Thyroid gland (tissue), 4 donors: ENCODE measurements around the gene TOM1L2. TPM values are rescaled to one million over a fixed set of nuclear protein-coding genes. Genes with fewer than 3 reads are reported as not detected.

Source experiments
- DNase-seq, 2 donors: peaks; one replicate each; pipeline ENCODE4 v3.0.0-alpha.2; 2019
- H3K27ac ChIP-seq, 3 donors: fragments of 200-600 bp; sonication (generic); 1 replicate in 2 of 3; 2 replicates in 1 of 3; pipeline ENCODE4 v1.5.1; 2016 to 2019; ENCODE audit warnings: mild to moderate bottlenecking in 1 of 3, moderate library complexity in 1 of 3
- H3K27me3 ChIP-seq: fragments of 200-600 bp; sonication (generic); one replicate; pipeline ENCODE4 v1.5.1; 2019
- H3K36me3 ChIP-seq, 2 donors: fragments of 200-600 bp; sonication (generic); one replicate each; pipeline ENCODE4 v1.5.1; 2016 to 2019
- H3K4me1 ChIP-seq, 2 donors: fragments of 200-600 bp; sonication (generic); one replicate each; pipeline ENCODE4 v1.5.1; 2017 to 2019
- H3K4me3 ChIP-seq, 3 donors: fragments of 200-600 bp; sonication (generic); replicated peaks in 1 of 3; 1 replicate in 2 of 3; 2 replicates in 1 of 3; pipeline ENCODE4 v1.5.1; 2016; ENCODE audit warnings: mild to moderate bottlenecking in 1 of 3
- H3K9me3 ChIP-seq: fragments of 200-600 bp; sonication (generic); one replicate; pipeline ENCODE4 v1.5.1; 2017
- CTCF ChIP-seq, 6 experiments: fragments of 200-600 bp in 3 of 6; fragments of 450-650 bp in 3 of 6; sonication (generic) in 3 of 6; IDR thresholded peaks; one replicate each; pipeline ENCODE4 v1.5.1; 2016 to 2019; ENCODE audit warnings: antibody characterized with exemption in 6 of 6, mild to moderate bottlenecking in 2 of 6, inconsistent platforms in 1 of 6, moderate library complexity in 1 of 6
- POLR2A ChIP-seq, 2 donors: fragments of 450-650 bp; IDR thresholded peaks; one replicate each; pipeline ENCODE4 v1.6.1; 2017; ENCODE audit warnings: antibody characterized with exemption in 2 of 2, mild to moderate bottlenecking in 2 of 2, moderate library complexity in 1 of 2
- WGBS, 2 donors: methylation state at CpG; one replicate each; pipeline ENCODE4 v1.1.5; 2017; 5-methylcytosine and 5-hydroxymethylcytosine counted together
- intact Hi-C: fragments of 100-400 bp; cut with DNase I; formaldehyde crosslinking; loops from one replicate; pipeline ENCODE4 v1.15.1; 2023
- total RNA-seq, 4 donors: library from RNA; depleted of rRNA; stranded (reverse); fragments of >200 nt; gene quantifications; one replicate each; pipeline ENCODE4 v1.2.3, GENCODE V29; 2016

Gene TOM1L2
- total RNA-seq, 4 donors from 2014 or later: 138 to 881 (median 257) TPM

GRCh38 chr17:17813725-17814095 is 158.5 kb downstream of the TOM1L2 start:
- Histone ChIP-seq H3K4me1 (peaks cover 31 to 60% of the 10 kb centered on the region in 2 donors), H3K27ac (peak overlapping the region in 1 of 3 donors; percentile 46), H3K9me3 (no peaks in the 10 kb centered on the region), H3K4me3 (no peak overlapping the region), H3K36me3 (peaks cover 12 to 38% of the 10 kb centered on the region in 2 donors), H3K27me3 (no peaks in the 10 kb centered on the region)
- 88 to 100% methylated on average over 1 to 12 of the region's 16 CpGs for WGBS, 2 donors
- TF ChIP-seq POLR2A (IDR thresholded peaks at IDR 0.05) (no peak), CTCF (IDR thresholded peaks at IDR 0.05) (no peak)
- intact Hi-C loops: loop anchor here (2.0 to 10.0 kb wide), 2 partner anchors 47 to 101 kb away; no protein-coding TSS in a partner anchor
- DNase-seq: no peak

- no peak overlapping the region for H3K4me3 ChIP-seq
- peaks cover 12 to 32% of the 10 kb centered on the region in 2 donors for H3K36me3 ChIP-seq
- WGBS, 2 donors: 95% methylated on average over 9 to 23 of the region's 25 CpGs
- no peak for TF ChIP-seq POLR2A (IDR thresholded peaks at IDR 0.05)
- TF ChIP-seq CTCF (IDR thresholded peaks at IDR 0.05): no peak
- no peaks in the 10 kb centered on the region for H3K27me3 ChIP-seq
- no peak for DNase-seq
- peaks cover 32 to 60% of the 10 kb centered on the region in 2 donors for H3K4me1 ChIP-seq
- intact Hi-C loops: loop anchor here (2.0 to 10.0 kb wide), 2 partner anchors 48 to 102 kb away; no protein-coding TSS in a partner anchor
- H3K27ac ChIP-seq: no peak overlapping the region
- no peaks in the 10 kb centered on the region for H3K9me3 ChIP-seq
Observed at GRCh38 chr17:17813055-17813724, 159.0 kb downstream of the TOM1L2 start.

- peak; percentile 70 to 72 for DNase-seq
- H3K27ac ChIP-seq: peak overlapping the region in 2 of 3 donors; percentile 8 to 11
- no peaks in the 10 kb centered on the region for H3K27me3 ChIP-seq
- peaks cover 8 to 27% of the 10 kb centered on the region in 2 donors for H3K36me3 ChIP-seq
- WGBS, 2 donors: 79 to 81% methylated on average over 12 to 27 of the region's 59 CpGs
- TF ChIP-seq POLR2A (IDR thresholded peaks at IDR 0.05) (no peak), CTCF (IDR thresholded peaks at IDR 0.05) (peak; percentile 97 to 100 (median 98))
- no peak overlapping the region for H3K4me3 ChIP-seq
- no peaks in the 10 kb centered on the region for H3K9me3 ChIP-seq
- intact Hi-C loops: loop anchor here (2.0 to 10.0 kb wide), 2 partner anchors 48 to 102 kb away; no protein-coding TSS in a partner anchor
- peaks cover 32 to 58% of the 10 kb centered on the region in 2 donors for H3K4me1 ChIP-seq
Observed at GRCh38 chr17:17812211-17813054, 159.8 kb downstream of the TOM1L2 start.

GRCh38 chr17:17811381-17812210 is 160.6 kb downstream of the TOM1L2 start:
- peaks cover 32 to 58% of the 10 kb centered on the region in 2 donors for H3K4me1 ChIP-seq
- H3K27me3 ChIP-seq: no peaks in the 10 kb centered on the region
- 57 to 71% methylated on average over 14 to 15 of the region's 15 CpGs for WGBS, 2 donors
- intact Hi-C loops: loop anchor here (2.0 to 10.0 kb wide), 2 partner anchors 49 to 103 kb away; no protein-coding TSS in a partner anchor
- no peak for TF ChIP-seq POLR2A (IDR thresholded peaks at IDR 0.05)
- TF ChIP-seq CTCF (IDR thresholded peaks at IDR 0.05): no peak
- H3K36me3 ChIP-seq: peaks cover 0 to 18% of the 10 kb centered on the region in 2 donors
- no peak overlapping the region for H3K4me3 ChIP-seq
- H3K9me3 ChIP-seq: no peaks in the 10 kb centered on the region
- H3K27ac ChIP-seq: peak overlapping the region in 2 of 3 donors; percentile 8 to 11
- DNase-seq: peak in 1 of 2 donors; percentile 34
